Stimulated activated naive CD8-positive, alpha-beta T cell treated with anti-CD3 and anti-CD28 coated beads, Interleukin-15, amount 100 ng/mL, for 72 hours (primary cell): Measurements from ENCODE around the gene PCOLCE2.

Source experiments
- ATAC-seq: fragments of 150-1000 bp; cut with Tn5 transposase; 2 replicates; pipeline ENCODE4 v1.10.0; 2021; ENCODE audit warnings: mild to moderate bottlenecking, moderate library complexity
- DNase-seq, 2 donors: peaks; one replicate each; pipeline ENCODE4 v3.0.0; 2021 to 2022
- H3K27ac Mint-ChIP-seq, 2 donors: one replicate each; pipeline ENCODE4 v1.8.0; 2022; ENCODE audit warnings: mild to moderate bottlenecking in 2 of 2, mixed read lengths in 2 of 2, moderate library complexity in 2 of 2
- H3K27me3 Mint-ChIP-seq: one replicate; pipeline ENCODE4 v1.8.0; 2022; ENCODE audit warnings: mixed read lengths
- H3K4me1 Mint-ChIP-seq: one replicate; pipeline ENCODE4 v1.8.0; 2022; ENCODE audit warnings: mild to moderate bottlenecking, mixed read lengths
- H3K4me3 Mint-ChIP-seq, 2 donors: one replicate each; pipeline ENCODE4 v1.8.0; 2022; ENCODE audit warnings: mild to moderate bottlenecking in 2 of 2, mixed read lengths in 2 of 2, moderate library complexity in 1 of 2
- H3K9me3 Mint-ChIP-seq, 2 donors: one replicate each; pipeline ENCODE4 v1.8.0; 2022; ENCODE audit warnings: mixed read lengths in 2 of 2

Gene PCOLCE2

GRCh38 chr3:142888481-142889211 is at the start of gene PCOLCE2:
Gene PCOLCE2 (minus strand): TSS chr3:142889083. CDS start chr3:142888896, 187 bp downstream.
- DNase-seq (peak; percentile 29 to 34), ATAC-seq (peak; percentile 81)
- H3K4me3 Mint-ChIP-seq = peak within 1 kb of the TSS; percentile 75 to 87
- peaks cover 14% of the 10 kb centered on the region for H3K4me1 Mint-ChIP-seq
- no peaks in the 10 kb centered on the region for H3K9me3 Mint-ChIP-seq
- H3K27ac Mint-ChIP-seq = no peak within 1 kb of the TSS
- peaks cover 82% of the 10 kb centered on the region for H3K27me3 Mint-ChIP-seq

GRCh38 chr3:142935963-142936362 is 47.1 kb upstream of the PCOLCE2 start:
- no peak for ATAC-seq
- H3K4me3 Mint-ChIP-seq = no peak overlapping the region
- H3K4me1 Mint-ChIP-seq = no peaks in the 10 kb centered on the region
- no peaks in the 10 kb centered on the region for H3K9me3 Mint-ChIP-seq
- no peak for DNase-seq
- no peak overlapping the region for H3K27ac Mint-ChIP-seq
- no peaks in the 10 kb centered on the region for H3K27me3 Mint-ChIP-seq

- Mint-ChIP-seq H3K27ac (no peak overlapping the region), H3K27me3 (no peaks in the 10 kb centered on the region), H3K4me3 (no peak overlapping the region), H3K9me3 (no peaks in the 10 kb centered on the region), H3K4me1 (no peaks in the 10 kb centered on the region)
- no peak for DNase-seq
- ATAC-seq = no peak
Measured at GRCh38 chr3:142934887-142935269, 46.0 kb upstream of the PCOLCE2 start.

- H3K9me3 Mint-ChIP-seq = no peaks in the 10 kb centered on the region
- DNase-seq (no peak), ATAC-seq (no peak)
- H3K4me3 Mint-ChIP-seq = no peak overlapping the region
- no peaks in the 10 kb centered on the region for H3K4me1 Mint-ChIP-seq
- no peaks in the 10 kb centered on the region for H3K27me3 Mint-ChIP-seq
- H3K27ac Mint-ChIP-seq = no peak overlapping the region
Measured at GRCh38 chr3:142934128-142934886, 45.4 kb upstream of the PCOLCE2 start.

GRCh38 chr3:142931222-142931621 is 42.3 kb upstream of the PCOLCE2 start:
- DNase-seq (no peak), ATAC-seq (peak; percentile 60)
- H3K27ac Mint-ChIP-seq = no peak overlapping the region
- H3K9me3 Mint-ChIP-seq = no peaks in the 10 kb centered on the region
- H3K27me3 Mint-ChIP-seq = peaks cover 8% of the 10 kb centered on the region
- no peaks in the 10 kb centered on the region for H3K4me1 Mint-ChIP-seq
- no peak overlapping the region for H3K4me3 Mint-ChIP-seq

GRCh38 chr3:142930463-142930862 is 41.6 kb upstream of the PCOLCE2 start:
- H3K4me1 Mint-ChIP-seq = no peaks in the 10 kb centered on the region
- no peak for ATAC-seq
- H3K27ac Mint-ChIP-seq = no peak overlapping the region
- peaks cover 15% of the 10 kb centered on the region for H3K27me3 Mint-ChIP-seq
- H3K4me3 Mint-ChIP-seq = no peak overlapping the region
- no peak for DNase-seq
- no peaks in the 10 kb centered on the region for H3K9me3 Mint-ChIP-seq

- Mint-ChIP-seq H3K9me3 (no peaks in the 10 kb centered on the region), H3K27me3 (peaks cover 21% of the 10 kb centered on the region), H3K4me3 (no peak overlapping the region), H3K4me1 (no peaks in the 10 kb centered on the region), H3K27ac (no peak overlapping the region)
- ATAC-seq (no peak), DNase-seq (no peak)
Measured at GRCh38 chr3:142929890-142930289, 41.0 kb upstream of the PCOLCE2 start.

- ATAC-seq (peak; percentile 66), DNase-seq (peak in 1 of 2 donors; percentile 31)
- Mint-ChIP-seq H3K9me3 (peaks cover 0 to 7% of the 10 kb centered on the region in 2 donors), H3K27me3 (peaks cover 29% of the 10 kb centered on the region), H3K4me1 (no peaks in the 10 kb centered on the region), H3K4me3 (no peak overlapping the region), H3K27ac (no peak overlapping the region)
Measured at GRCh38 chr3:142929109-142929508, 40.2 kb upstream of the PCOLCE2 start.

- H3K9me3 Mint-ChIP-seq = peaks cover 0 to 7% of the 10 kb centered on the region in 2 donors
- DNase-seq (no peak), ATAC-seq (no peak)
- H3K4me3 Mint-ChIP-seq = no peak overlapping the region
- no peaks in the 10 kb centered on the region for H3K4me1 Mint-ChIP-seq
- peaks cover 34% of the 10 kb centered on the region for H3K27me3 Mint-ChIP-seq
- no peak overlapping the region for H3K27ac Mint-ChIP-seq
Measured at GRCh38 chr3:142926368-142926944, 37.6 kb upstream of the PCOLCE2 start.

- Mint-ChIP-seq H3K27me3 (peaks cover 34% of the 10 kb centered on the region), H3K9me3 (peaks cover 0 to 7% of the 10 kb centered on the region in 2 donors), H3K4me1 (no peaks in the 10 kb centered on the region), H3K4me3 (no peak overlapping the region), H3K27ac (no peak overlapping the region)
- DNase-seq (no peak), ATAC-seq (no peak)
Measured at GRCh38 chr3:142925140-142925539, 36.3 kb upstream of the PCOLCE2 start.

- peaks cover 0 to 7% of the 10 kb centered on the region in 2 donors for H3K9me3 Mint-ChIP-seq
- ATAC-seq = no peak
- H3K27ac Mint-ChIP-seq = peak overlapping the region in 1 of 2 donors; percentile 19
- H3K27me3 Mint-ChIP-seq = peaks cover 35% of the 10 kb centered on the region
- no peak for DNase-seq
- H3K4me3 Mint-ChIP-seq = no peak overlapping the region
- H3K4me1 Mint-ChIP-seq = no peaks in the 10 kb centered on the region
Measured at GRCh38 chr3:142923694-142924093, 34.8 kb upstream of the PCOLCE2 start.

- H3K4me3 Mint-ChIP-seq = no peak overlapping the region
- ATAC-seq (no peak), DNase-seq (no peak)
- H3K27ac Mint-ChIP-seq = no peak overlapping the region
- no peaks in the 10 kb centered on the region for H3K9me3 Mint-ChIP-seq
- H3K4me1 Mint-ChIP-seq = no peaks in the 10 kb centered on the region
- peaks cover 20% of the 10 kb centered on the region for H3K27me3 Mint-ChIP-seq
Measured at GRCh38 chr3:142916605-142917004, 27.7 kb upstream of the PCOLCE2 start.

GRCh38 chr3:142915636-142916035 is 26.8 kb upstream of the PCOLCE2 start:
- Mint-ChIP-seq H3K9me3 (no peaks in the 10 kb centered on the region), H3K27me3 (peaks cover 26% of the 10 kb centered on the region), H3K27ac (no peak overlapping the region), H3K4me1 (no peaks in the 10 kb centered on the region), H3K4me3 (no peak overlapping the region)
- no peak for ATAC-seq
- no peak for DNase-seq

- ATAC-seq (no peak), DNase-seq (no peak)
- no peaks in the 10 kb centered on the region for H3K9me3 Mint-ChIP-seq
- no peak overlapping the region for H3K4me3 Mint-ChIP-seq
- H3K27ac Mint-ChIP-seq = no peak overlapping the region
- no peaks in the 10 kb centered on the region for H3K4me1 Mint-ChIP-seq
- peaks cover 32% of the 10 kb centered on the region for H3K27me3 Mint-ChIP-seq
Measured at GRCh38 chr3:142914286-142914811, 25.5 kb upstream of the PCOLCE2 start.

GRCh38 chr3:142913432-142913831 is 24.5 kb upstream of the PCOLCE2 start:
- no peaks in the 10 kb centered on the region for H3K9me3 Mint-ChIP-seq
- DNase-seq (no peak), ATAC-seq (no peak)
- H3K4me1 Mint-ChIP-seq = no peaks in the 10 kb centered on the region
- H3K27me3 Mint-ChIP-seq = peaks cover 36% of the 10 kb centered on the region
- H3K4me3 Mint-ChIP-seq = no peak overlapping the region
- H3K27ac Mint-ChIP-seq = no peak overlapping the region
